HG02623 (cell line): ENCODE results near the gene ZC3H14.
A peak's percentile ranks its signal among the peaks of the same experiment; 100 is the strongest.
"Not testable (repeated sequence)": the region's sequence is repeated elsewhere in the genome, so short reads cannot be mapped to it uniquely, and the experiment has no call there.

Experiments used
- ATAC-seq: cut with Tn5 transposase; IDR thresholded peaks from one replicate; pipeline ENCODE4 v1.9.1; 2021; ENCODE audit warnings: moderate library complexity; ENCODE audit not compliant: unreplicated experiment

The ZC3H14 gene, protein sequence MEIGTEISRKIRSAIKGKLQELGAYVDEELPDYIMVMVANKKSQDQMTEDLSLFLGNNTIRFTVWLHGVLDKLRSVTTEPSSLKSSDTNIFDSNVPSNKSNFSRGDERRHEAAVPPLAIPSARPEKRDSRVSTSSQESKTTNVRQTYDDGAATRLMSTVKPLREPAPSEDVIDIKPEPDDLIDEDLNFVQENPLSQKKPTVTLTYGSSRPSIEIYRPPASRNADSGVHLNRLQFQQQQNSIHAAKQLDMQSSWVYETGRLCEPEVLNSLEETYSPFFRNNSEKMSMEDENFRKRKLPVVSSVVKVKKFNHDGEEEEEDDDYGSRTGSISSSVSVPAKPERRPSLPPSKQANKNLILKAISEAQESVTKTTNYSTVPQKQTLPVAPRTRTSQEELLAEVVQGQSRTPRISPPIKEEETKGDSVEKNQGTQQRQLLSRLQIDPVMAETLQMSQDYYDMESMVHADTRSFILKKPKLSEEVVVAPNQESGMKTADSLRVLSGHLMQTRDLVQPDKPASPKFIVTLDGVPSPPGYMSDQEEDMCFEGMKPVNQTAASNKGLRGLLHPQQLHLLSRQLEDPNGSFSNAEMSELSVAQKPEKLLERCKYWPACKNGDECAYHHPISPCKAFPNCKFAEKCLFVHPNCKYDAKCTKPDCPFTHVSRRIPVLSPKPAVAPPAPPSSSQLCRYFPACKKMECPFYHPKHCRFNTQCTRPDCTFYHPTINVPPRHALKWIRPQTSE

DNA sequence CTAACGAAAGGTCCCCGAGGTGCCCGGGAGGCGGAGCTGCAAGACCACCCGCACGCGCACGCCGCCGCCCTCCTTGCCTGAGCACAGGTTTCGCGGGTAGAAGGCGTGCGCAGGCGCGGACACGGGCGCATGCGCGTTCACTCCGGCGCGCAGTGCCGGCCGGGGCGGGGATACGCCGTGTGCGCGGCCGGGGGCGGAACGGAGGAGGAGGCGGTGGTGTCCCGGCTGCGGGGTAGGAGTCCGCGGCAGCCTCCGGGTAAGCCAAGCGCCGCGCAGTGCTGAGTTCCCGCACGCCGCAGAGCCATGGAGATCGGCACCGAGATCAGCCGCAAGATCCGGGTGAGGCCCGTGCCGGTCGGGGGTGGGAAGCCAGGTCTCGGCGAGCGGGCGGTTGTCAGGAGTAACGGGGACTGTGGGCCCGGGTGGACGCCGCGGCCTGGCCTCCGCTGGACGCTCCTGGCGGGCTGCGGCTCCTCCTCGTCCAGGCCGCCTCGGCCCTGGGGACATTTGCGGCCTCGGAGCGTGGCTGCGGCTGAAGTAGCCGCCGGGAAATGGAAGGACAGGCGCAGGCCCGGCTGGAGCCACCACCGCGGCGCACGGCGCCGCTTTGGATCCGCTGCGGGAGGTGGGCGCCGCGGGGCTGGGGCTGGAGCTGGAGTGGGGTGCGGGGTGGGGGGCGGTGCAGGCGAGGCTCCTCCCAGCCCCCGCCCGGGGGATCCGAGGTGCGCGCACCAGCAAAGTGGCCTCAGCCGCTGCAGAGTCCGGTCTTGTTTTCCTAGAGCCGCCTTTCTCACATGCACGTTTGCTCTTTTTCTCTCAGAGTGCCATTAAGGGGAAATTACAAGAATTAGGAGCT lies at the start of gene ZC3H14:
TSS of gene ZC3H14 (plus strand) at position 207 of the 856 bp plus-strand sequence. CDS start at position 304, 97 bp downstream.
- ATAC-seq, result peak; percentile 93

DNA sequence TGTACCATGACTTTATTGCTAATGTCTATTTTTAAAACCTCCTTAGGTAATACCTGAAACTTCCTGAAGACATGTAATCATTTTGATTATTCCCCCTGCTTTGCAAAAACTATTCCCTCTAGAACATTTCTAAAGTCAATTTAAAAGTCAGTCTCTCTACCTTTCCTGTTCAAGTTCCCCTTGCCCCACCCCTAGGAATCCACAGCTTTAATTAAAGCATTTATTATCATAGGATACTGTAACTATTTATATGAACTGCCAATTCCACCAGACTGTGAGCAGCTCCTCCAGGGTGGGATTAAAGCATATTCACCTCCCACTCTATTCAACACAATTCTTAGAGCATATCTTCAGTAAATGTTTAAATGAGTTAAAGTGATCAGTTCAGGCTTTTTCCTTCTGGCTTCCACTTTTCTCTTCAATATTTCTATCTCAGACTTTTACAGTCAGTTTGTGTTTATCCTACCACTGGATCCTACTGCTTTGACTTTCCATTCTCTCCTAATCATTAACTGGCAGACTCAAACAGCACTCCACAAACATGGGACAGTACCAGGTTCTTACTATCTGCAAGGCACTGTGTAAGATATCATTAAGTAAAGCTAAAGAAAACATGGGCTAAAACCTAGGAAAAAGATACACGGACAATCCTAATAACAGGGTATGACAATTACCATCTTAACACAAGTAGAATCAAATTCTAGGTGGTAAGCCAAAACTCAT lies 47.2 kb upstream of the ZC3H14 start:
- ATAC-seq, result no peak

DNA sequence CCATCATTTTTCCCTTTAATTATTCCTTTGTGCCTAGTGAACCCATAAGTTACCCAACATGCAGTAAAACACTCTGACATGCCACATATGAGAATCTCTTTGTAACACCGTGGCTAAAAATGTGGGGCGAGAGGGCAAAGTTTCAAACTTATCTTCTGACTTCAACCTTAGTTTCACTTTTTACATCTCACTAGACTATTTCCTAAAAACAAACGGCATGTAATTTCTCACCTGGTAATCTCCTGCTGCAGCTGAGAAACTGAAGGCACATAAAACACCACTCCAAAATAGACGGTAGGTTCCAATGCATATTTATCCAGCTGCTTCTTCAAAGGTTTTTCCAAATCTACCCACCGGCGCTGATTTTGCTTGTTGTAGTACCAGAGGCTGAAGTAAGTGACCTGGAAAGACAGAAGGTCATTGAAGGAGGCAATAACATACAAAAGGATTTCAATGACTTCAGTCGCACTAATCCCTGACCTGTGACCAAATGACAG lies 45.9 kb upstream of the ZC3H14 start:
- no peak for ATAC-seq

DNA sequence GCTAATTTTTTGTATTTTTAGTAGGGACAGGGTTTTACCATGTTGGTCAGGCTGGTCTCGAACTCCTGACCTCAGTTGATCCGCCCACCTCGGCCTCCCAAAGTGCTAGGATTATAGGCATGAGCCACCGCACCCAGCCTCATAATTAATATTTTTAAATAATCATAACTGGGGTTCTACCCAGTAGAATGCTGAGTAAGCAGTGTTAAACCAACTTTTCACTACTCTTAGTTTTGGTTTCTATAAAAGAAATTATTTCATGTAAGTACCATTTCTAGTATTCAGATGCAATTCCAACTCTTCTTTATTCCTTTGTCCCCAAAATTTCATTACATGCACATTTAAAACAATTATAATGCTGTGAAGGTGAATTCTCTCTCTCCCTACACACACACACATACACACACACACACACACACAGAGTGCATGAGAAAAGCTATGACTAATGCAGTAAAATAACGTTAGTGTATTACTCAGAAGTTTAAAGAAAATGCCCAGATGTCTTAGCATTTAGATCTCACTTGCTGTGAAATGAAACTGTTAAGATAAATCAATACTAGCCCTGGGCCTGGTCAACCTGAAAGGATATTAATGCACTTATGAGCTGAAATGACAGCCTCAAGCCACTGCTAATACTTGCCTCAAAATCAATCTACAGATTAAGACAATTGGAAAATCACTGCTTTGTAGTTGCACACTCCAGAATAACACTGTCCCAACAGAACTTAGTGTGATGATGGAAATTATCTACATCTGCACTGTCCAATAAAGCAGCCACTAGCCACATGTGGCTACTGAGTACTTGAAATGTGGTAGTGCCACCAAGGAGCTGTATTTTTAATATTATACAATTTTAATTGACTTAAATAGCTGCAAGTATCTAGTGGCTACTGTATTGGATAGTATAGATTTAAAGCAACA lies 44.0 kb upstream of the ZC3H14 start:
- no peak for ATAC-seq

DNA sequence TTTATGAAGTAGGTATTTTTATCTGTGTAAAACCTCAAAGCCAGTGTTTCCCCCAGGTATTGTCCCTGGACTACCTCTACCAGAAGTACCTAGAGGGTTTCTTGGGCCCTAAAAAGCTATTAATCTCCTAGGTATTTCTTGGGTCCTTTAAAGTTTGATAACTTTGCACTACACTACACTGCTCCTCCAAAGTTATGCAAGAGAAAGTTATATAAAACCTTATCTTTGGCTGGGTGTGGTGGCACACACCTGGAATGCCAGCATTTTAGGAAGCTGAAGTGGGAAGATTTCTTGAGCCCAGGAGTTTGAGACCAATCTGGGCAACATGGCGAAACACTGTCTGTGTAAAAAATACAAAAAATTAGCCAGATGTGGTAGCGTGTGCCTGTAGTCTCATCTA lies 42.9 kb upstream of the ZC3H14 start:
- ATAC-seq, result no peak

DNA sequence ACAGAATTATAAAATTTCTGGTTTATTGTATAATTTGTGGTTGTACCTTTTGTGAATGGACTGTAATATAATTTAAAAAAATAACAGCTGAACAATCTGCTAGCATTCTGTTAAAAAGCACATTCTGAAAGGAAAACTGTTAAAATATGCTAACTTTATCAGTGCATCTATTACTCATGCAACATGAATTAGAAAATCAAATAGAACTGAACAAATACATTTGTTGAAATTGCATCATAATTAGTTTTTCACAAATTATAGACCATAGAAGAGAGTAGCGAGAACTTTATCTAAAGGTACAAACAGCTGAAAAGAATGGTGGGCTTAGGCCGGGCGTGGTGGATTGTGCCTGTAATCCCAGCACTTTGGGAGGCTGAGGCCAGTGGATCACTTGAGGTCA lies 41.0 kb upstream of the ZC3H14 start:
- ATAC-seq, result no peak

DNA sequence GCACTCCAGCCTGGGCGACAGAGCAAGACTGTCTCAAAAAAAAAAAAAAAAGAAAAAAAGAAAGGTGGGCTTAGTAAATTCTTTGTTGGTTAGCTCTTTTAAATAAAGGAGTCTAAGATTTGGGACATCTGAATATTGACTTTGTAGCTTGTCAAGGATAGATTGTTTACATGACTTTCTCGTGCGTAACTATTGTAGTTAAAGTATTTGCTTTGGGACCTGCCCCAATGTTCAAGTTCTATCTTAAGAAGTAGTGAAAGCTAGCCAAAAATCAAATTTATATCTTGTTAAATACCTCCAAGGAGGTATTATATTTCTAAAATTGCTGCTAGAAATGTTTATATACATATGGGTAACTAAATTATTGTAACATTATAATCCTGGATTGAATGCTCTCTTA lies 40.4 kb upstream of the ZC3H14 start:
- no peak for ATAC-seq

DNA sequence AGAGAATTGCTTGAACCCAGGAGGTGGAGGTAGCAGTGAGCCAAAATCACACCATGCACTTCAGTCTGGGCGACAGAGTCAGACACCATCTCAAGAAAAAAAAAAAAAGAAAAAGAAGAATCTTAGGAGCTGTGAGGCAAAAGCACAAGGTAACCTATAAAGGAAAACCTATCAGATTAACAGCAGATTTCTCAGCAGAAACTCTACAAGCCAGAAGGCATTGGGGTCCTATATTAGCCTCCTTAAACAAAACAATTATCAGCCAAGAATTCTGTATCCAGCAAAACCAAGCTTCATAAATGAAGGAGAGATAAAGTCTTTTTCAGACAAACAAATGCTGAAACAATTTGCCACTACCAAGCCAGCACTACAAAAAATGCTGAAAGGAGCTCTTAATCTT lies 32.9 kb upstream of the ZC3H14 start:
- ATAC-seq, result not testable (repeated sequence)

DNA sequence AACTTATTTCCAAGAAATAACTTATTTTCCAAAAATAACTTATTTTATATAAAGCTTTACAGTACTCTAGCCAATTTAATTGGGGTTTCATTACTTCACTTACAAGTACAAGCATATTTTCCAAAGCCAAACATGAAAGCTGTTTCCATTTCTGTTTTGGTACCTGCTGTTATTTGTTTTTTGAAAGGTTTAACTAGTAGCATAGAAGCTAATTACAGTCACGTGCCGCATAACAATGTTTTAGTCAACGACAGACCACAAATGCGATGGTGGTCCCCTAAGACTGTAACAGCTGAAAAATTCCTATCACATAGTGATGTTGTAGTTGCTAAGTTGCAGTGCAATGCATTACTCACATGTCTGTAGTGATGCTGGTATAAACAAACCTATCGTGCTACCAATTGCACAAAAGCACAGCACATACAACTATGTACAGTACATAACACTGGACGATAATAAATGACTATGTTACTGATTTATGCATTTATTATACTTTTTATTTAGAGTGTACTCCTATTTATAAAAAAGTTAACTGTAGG lies 29.7 kb upstream of the ZC3H14 start:
- ATAC-seq, result no peak

DNA sequence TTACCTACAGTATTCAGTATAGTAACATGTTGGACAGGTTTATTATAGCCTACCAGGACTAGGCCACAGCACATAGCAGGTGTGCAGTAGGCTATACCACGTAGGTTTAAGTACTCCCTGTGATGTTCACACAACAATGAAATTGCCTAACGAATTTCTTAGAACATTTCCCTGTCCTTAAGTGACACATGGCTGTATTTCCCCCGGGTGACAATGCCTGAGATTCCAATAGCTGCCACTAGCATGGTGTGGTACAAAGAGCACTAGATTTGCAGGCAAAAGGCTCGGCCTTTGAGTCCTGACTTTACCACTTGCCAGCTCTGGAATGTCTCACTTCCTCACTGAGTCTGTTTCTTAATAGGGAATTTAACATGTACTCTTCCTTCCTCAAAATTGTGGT lies 27.7 kb upstream of the ZC3H14 start:
- ATAC-seq, result no peak

DNA sequence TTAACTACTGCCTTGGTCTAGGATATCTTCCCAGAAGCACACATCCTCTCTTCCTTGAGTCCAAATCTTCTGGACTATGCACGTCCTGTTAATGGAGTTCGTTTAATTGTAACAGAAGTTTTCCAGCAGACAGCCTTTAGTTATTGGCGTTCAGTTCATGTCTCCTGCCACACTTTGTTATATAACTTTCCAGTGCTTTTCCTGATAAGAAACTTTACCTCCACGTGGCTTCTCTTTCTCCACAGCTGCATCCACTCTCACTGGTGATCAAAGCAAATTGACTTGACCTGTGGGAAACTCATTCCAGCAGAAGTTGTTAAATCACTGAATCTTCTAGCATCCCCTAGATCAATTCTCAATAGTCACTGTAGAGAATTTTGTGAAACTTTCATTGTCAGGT lies 27.0 kb upstream of the ZC3H14 start:
- no peak for ATAC-seq

DNA sequence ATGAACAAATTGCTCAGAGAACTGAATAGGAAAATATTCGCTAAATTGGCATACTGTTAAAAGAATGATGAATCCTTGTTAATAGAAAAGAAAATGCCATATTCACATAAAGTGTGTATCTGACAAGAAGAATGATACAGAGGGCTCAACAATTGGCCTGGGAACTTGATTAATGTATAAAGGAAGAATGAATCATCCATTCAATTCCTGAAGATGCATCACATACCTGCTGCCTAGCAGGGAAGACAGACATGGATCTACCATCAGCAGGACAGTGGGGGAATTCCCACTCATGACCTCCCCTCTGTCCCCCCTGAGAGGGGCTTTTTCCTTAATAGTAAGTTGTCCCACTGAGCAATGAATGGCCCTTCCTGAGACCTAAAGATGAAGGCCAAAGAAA lies 21.5 kb upstream of the ZC3H14 start:
- no peak for ATAC-seq

DNA sequence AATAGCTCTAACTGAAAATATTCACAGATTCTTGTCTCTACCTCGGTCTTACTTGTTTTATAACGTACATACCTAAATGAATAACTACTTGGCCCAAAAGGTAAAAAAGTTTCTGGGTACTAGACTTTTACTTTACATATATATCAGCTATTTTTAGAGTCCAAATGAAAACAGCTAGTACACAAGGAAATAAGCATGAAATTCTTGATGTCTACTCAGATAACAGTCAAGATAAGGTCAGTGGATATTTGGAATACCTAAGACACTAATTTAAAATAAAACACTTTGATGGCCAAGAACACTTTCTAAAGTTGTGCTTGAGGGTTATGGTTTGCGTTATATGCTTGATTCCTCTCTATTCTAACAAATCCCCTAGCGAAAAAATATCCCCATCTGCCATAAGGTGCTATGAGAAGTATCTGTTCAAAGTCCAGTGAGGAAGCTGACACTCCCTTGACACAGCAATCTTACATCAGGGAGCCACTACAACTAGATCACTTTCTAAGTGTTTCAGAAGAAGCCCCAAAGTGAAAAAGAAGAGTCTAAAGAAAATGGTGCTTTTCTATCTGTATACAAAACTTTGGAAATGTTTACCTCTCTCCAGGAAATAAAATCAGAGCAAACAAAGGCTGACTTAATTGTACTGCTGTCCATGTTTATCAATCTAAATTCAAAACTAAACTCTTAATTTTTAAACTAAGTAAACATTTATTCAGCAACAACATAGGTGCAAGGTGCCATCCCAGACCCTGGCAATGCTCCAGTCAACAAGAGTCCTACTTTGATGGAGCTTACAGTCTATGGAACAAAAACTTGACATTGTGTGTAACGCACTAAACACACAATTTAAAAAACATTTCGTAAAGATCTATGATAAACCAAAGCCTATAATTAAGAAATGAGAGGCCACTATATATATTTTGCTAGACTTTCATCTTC lies 19.7 kb upstream of the ZC3H14 start:
- no peak for ATAC-seq

DNA sequence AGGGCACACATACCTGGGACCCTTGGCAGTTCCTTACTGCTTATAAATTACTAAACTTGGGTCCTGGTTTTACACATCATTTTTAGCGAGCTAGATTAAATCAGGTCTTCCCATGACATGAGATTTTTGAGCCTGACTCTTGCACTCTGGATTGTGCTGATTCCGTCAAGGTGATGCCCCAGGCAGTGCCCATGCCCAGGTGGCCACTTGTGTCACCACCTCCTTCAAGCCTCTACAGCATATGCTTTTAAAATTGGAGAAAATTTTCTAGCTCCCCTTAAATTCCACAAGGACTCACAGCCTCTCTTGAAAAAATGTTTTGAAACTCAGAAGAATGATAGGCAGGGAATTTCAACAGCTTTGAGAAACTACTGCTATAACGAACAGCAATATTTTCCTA lies 17.6 kb upstream of the ZC3H14 start:
- ATAC-seq, result no peak

DNA sequence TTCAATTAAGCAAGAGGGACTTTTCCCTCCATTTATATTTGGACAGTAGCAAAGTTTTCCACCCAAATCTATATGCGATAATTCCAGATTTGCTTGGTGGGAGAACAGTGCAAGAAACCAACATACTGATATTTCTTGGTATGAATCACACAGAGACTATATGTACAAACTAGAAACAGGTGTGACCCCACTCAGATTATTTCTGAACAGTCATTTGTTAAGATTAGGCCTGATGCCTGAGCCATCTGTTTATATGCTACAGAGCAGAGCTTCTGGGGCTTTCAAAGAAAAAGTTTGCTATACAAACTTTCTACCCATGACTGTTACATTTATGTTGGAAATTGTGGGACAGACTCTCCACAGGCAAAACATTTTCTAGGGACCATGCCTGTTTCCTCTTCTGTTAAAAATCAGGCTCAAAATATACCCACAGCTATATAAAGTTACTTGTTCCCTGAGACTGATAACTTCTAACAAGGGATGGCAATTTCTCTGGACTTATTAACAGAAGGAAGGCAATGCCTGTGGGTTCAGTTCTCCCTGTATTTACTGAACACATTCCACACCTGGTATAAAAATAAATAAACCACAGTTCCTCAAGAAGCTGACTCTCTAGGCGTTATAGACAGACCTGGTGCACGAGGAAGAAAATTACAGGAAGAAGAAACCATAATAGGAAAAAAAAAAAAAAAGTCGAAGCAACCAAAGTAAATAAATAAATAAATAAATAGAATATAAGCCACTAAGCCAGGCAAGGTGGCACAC lies 16.0 kb upstream of the ZC3H14 start:
- no peak for ATAC-seq

DNA sequence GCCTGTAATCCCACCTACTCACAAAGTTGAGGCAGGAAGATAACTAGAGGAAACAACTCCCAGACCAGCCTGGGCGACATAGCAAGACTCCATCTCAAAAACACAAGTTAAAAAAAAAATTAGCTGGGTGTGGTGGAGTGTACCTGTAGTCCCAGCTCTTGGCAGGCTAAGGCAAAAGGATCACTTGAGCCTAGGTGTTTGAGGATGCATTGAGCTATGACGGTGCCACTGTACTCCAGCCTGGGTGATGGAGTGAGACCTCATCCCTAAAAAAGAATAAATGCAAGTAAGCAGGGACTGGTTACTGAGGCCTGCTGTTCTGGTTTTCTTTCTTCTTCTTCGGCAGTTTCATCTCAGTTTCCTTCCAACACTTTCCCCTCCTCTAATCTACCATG lies 15.5 kb upstream of the ZC3H14 start:
- ATAC-seq, result no peak

DNA sequence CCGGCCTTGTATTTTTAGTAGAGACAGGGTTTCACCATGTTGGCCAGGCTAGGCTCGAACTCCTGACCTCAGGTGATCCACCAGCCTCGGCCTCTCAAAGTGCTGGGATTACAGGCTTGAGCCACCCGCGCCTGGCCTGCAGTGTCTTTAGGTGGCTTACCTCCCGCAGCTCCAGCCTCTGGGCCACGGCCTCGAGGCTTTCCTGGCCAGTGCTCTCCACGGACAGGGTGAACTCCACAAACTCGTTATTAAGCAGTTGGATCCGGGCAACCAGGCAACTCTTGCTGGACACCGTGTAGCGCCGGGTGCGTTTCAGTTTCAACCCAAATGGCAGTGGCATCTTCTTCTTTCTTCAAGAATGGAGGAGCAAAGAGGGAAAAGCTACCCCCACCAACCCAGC lies 12.8 kb upstream of the ZC3H14 start:
- ATAC-seq, result no peak
